Neuronal stem cell (in vitro differentiated cells): ENCODE data around the gene PCLO.

Experiments
- DNase-seq: peaks from one replicate; pipeline ENCODE4 v3.0.0-alpha.2; 2013; ENCODE audit warnings: low spot score
- H2AFZ ChIP-seq: one replicate; pipeline ENCODE4 v1.6.1; 2013; ENCODE audit warnings: mild to moderate bottlenecking, low read length, inconsistent platforms
- H2AK5ac ChIP-seq: 2 replicates; pipeline ENCODE4 v1.6.1; 2013; ENCODE audit warnings: low read depth, mild to moderate bottlenecking, inconsistent platforms, low read length, moderate library complexity, mixed read lengths
- H2BK120ac ChIP-seq: 2 replicates; pipeline ENCODE4 v1.6.1; 2013; ENCODE audit warnings: low read depth, mild to moderate bottlenecking, inconsistent platforms, low read length, moderate library complexity, mixed read lengths
- H2BK12ac ChIP-seq: one replicate; pipeline ENCODE4 v1.6.1; 2013; ENCODE audit warnings: low read length, inconsistent platforms
- H2BK15ac ChIP-seq: 2 replicates; pipeline ENCODE4 v1.6.1; 2013; ENCODE audit warnings: mild to moderate bottlenecking, low read length, inconsistent platforms, mixed read lengths
- H2BK5ac ChIP-seq: one replicate; pipeline ENCODE4 v1.6.1; 2013; ENCODE audit warnings: inconsistent platforms, mild to moderate bottlenecking, low read length, moderate library complexity
- H3K14ac ChIP-seq: one replicate; pipeline ENCODE4 v1.6.1; 2013; ENCODE audit warnings: low read length, inconsistent platforms
- H3K18ac ChIP-seq: 2 replicates; pipeline ENCODE4 v1.6.1; 2013; ENCODE audit warnings: low read length, inconsistent platforms
- H3K23ac ChIP-seq: 2 replicates; pipeline ENCODE4 v1.6.1; 2013; ENCODE audit warnings: low read depth, mild to moderate bottlenecking, mixed read lengths, low read length, inconsistent platforms; ENCODE audit not compliant: poor library complexity
- H3K27ac ChIP-seq: replicated peaks from 3 replicates; pipeline ENCODE4 v1.5.1; 2013; ENCODE audit warnings: low read length, inconsistent platforms
- H3K27me3 ChIP-seq, 3 experiments: 2 replicates each; pipeline ENCODE4 v1.6.1; 2013; ENCODE audit warnings: low read length in 3 of 3, mild to moderate bottlenecking in 2 of 3, inconsistent platforms in 1 of 3, low read depth in 1 of 3, mixed read lengths in 1 of 3, moderate library complexity in 1 of 3; ENCODE audit not compliant: control insufficient read depth in 3 of 3, insufficient read depth in 3 of 3
- H3K36me3 ChIP-seq, 2 donors: replicated peaks in 1 of 2; 2 replicates each; pipeline ENCODE4 v1.6.1; 2013; ENCODE audit warnings: low read length in 2 of 2; ENCODE audit not compliant: control insufficient read depth in 2 of 2, insufficient read depth in 2 of 2
- H3K4ac ChIP-seq: 2 replicates; pipeline ENCODE4 v1.6.1; 2013; ENCODE audit warnings: inconsistent platforms, mild to moderate bottlenecking, low read length, moderate library complexity
- H3K4me1 ChIP-seq, 2 donors: 1 replicate in 1 of 2; 2 replicates in 1 of 2; pipeline ENCODE4 v1.6.1; 2013; ENCODE audit warnings: low read length in 2 of 2, low read depth in 1 of 2; ENCODE audit not compliant: control insufficient read depth in 2 of 2, insufficient read depth in 1 of 2
- H3K4me2 ChIP-seq: one replicate; pipeline ENCODE4 v1.6.1; 2013; ENCODE audit warnings: mild to moderate bottlenecking, low read length, inconsistent platforms; ENCODE audit not compliant: insufficient read depth, poor library complexity, severe bottlenecking
- H3K4me3 ChIP-seq, 2 donors: 2 replicates each; pipeline ENCODE4 v1.5.1; 2013; ENCODE audit warnings: low read length in 2 of 2, mild to moderate bottlenecking in 2 of 2, inconsistent platforms in 1 of 2, moderate library complexity in 1 of 2
- H3K79me1 ChIP-seq: one replicate; pipeline ENCODE4 v1.6.1; 2013; ENCODE audit warnings: low read depth, mild to moderate bottlenecking, inconsistent platforms, low read length, moderate library complexity
- H3K9ac ChIP-seq: one replicate; pipeline ENCODE4 v1.6.1; 2013; ENCODE audit warnings: mild to moderate bottlenecking, low read depth, low read length, inconsistent platforms; ENCODE audit not compliant: poor library complexity
- H3K9me3 ChIP-seq, 2 donors: replicated peaks in 1 of 2; 2 replicates each; pipeline versions ENCODE3 to v1.6.1; 2013; ENCODE audit warnings: low read length in 2 of 2, mild to moderate bottlenecking in 2 of 2, inconsistent platforms in 1 of 2, low read depth in 1 of 2, mixed read lengths in 1 of 2, moderate library complexity in 1 of 2; ENCODE audit not compliant: control insufficient read depth in 2 of 2, insufficient read depth in 1 of 2
- H4K8ac ChIP-seq: one replicate; pipeline ENCODE4 v1.6.1; 2013; ENCODE audit warnings: low read depth, mild to moderate bottlenecking, inconsistent platforms, low read length, moderate library complexity
- H4K91ac ChIP-seq: one replicate; pipeline ENCODE4 v1.6.1; 2013; ENCODE audit warnings: low read length, low read depth, mild to moderate bottlenecking, inconsistent platforms; ENCODE audit not compliant: poor library complexity
- WGBS, 2 donors: extraction: QIAGEN DNeasy Blood & Tissue Kit; methylation state at CpG; one replicate each; pipeline ENCODE4 v1.1.7; 2013; ENCODE audit warnings: missing lambda C conversion rate in 2 of 2, mixed read lengths in 1 of 2; ENCODE audit not compliant: insufficient read length in 2 of 2, insufficient replicate concordance in 1 of 2; ENCODE audit errors: extremely low coverage in 2 of 2; 5-methylcytosine and 5-hydroxymethylcytosine counted together

PCLO gene

GRCh38 chr7:82980130-82980788, 182.4 kb downstream of the PCLO start:
- no peak overlapping the region for H3K23ac ChIP-seq
- H4K8ac ChIP-seq, result no peak overlapping the region
- H3K4ac ChIP-seq, result no peak overlapping the region
- H3K9ac ChIP-seq, result no peak overlapping the region
- no peak overlapping the region for H2BK5ac ChIP-seq
- peaks cover 0 to 2% of the 10 kb centered on the region in 2 donors for H3K4me1 ChIP-seq
- no CpG with 5 or more reads among the region's 4 CpGs for WGBS, 2 donors
- H2AK5ac ChIP-seq, result no peak overlapping the region
- no peaks in the 10 kb centered on the region for H3K36me3 ChIP-seq
- no peak overlapping the region for H3K18ac ChIP-seq
- H2BK15ac ChIP-seq, result no peak overlapping the region
- H3K27ac ChIP-seq, result no peak overlapping the region
- DNase-seq, result no peak
- no peak overlapping the region for H3K4me2 ChIP-seq
- H3K27me3 ChIP-seq, result no peaks in the 10 kb centered on the region
- H2BK120ac ChIP-seq, result no peak overlapping the region
- H4K91ac ChIP-seq, result no peak overlapping the region
- no peak overlapping the region for H2AFZ ChIP-seq
- H2BK12ac ChIP-seq, result no peak overlapping the region
- no peaks in the 10 kb centered on the region for H3K9me3 ChIP-seq
- no peak overlapping the region for H3K4me3 ChIP-seq
- H3K79me1 ChIP-seq, result no peaks in the 10 kb centered on the region
- no peak overlapping the region for H3K14ac ChIP-seq

GRCh38 chr7:82975811-82976468, 186.7 kb downstream of the PCLO start:
- Histone ChIP-seq H3K14ac (no peak overlapping the region), H2BK120ac (no peak overlapping the region), H3K27ac (no peak overlapping the region), H2BK5ac (no peak overlapping the region), H4K91ac (no peak overlapping the region), H2AK5ac (no peak overlapping the region), H3K18ac (no peak overlapping the region), H3K36me3 (no peaks in the 10 kb centered on the region), H3K4me1 (peaks cover 0 to 2% of the 10 kb centered on the region in 2 donors), H4K8ac (no peak overlapping the region), H3K4ac (no peak overlapping the region), H3K23ac (no peak overlapping the region), H3K4me3 (no peak overlapping the region), H3K9me3 (no peaks in the 10 kb centered on the region), H2AFZ (no peak overlapping the region), H3K27me3 (no peaks in the 10 kb centered on the region), H3K4me2 (no peak overlapping the region), H3K79me1 (no peaks in the 10 kb centered on the region), H2BK15ac (no peak overlapping the region), H3K9ac (no peak overlapping the region), H2BK12ac (no peak overlapping the region)
- WGBS, 2 donors, result no CpG with 5 or more reads among the region's 2 CpGs
- no peak for DNase-seq

GRCh38 chr7:82972135-82972534, 190.5 kb downstream of the PCLO start:
- Histone ChIP-seq H3K4ac (no peak overlapping the region), H3K4me2 (no peak overlapping the region), H2BK120ac (no peak overlapping the region), H3K9ac (no peak overlapping the region), H4K8ac (no peak overlapping the region), H2BK15ac (no peak overlapping the region), H3K23ac (no peak overlapping the region), H2BK5ac (no peak overlapping the region), H2AK5ac (no peak overlapping the region), H3K9me3 (no peaks in the 10 kb centered on the region), H3K79me1 (no peaks in the 10 kb centered on the region), H3K18ac (no peak overlapping the region), H2BK12ac (no peak overlapping the region), H4K91ac (no peak overlapping the region), H3K27me3 (no peaks in the 10 kb centered on the region), H3K4me3 (no peak overlapping the region), H2AFZ (no peak overlapping the region), H3K4me1 (peaks cover 0 to 2% of the 10 kb centered on the region in 2 donors), H3K27ac (no peak overlapping the region), H3K14ac (no peak overlapping the region), H3K36me3 (no peaks in the 10 kb centered on the region)
- no CpG with 5 or more reads among the region's 1 CpG for WGBS, 2 donors
- DNase-seq, result no peak

GRCh38 chr7:82965088-82966036, 197.3 kb downstream of the PCLO start:
- Histone ChIP-seq H3K23ac (no peak overlapping the region), H3K4me3 (no peak overlapping the region), H3K36me3 (no peaks in the 10 kb centered on the region), H2AFZ (no peak overlapping the region), H3K27ac (no peak overlapping the region), H3K79me1 (no peaks in the 10 kb centered on the region), H2BK5ac (no peak overlapping the region), H4K91ac (no peak overlapping the region), H2BK15ac (no peak overlapping the region), H3K9ac (no peak overlapping the region), H2BK12ac (no peak overlapping the region), H2BK120ac (no peak overlapping the region), H3K9me3 (peaks cover 2 to 10% of the 10 kb centered on the region in 2 donors), H4K8ac (no peak overlapping the region), H3K4ac (no peak overlapping the region), H3K4me1 (no peaks in the 10 kb centered on the region), H2AK5ac (no peak overlapping the region), H3K27me3 (no peaks in the 10 kb centered on the region), H3K4me2 (no peak overlapping the region), H3K18ac (no peak overlapping the region), H3K14ac (no peak overlapping the region)
- no CpG with 5 or more reads among the region's 2 CpGs for WGBS, 2 donors
- DNase-seq, result no peak
